ENCODE results near the gene CDK10.

GRCh38 chr16:89690392-89690901, 4.0 kb downstream of the CDK10 start:
- TF ChIP-seq CTCF (IDR thresholded peaks at IDR 0.05) (no peak), POLR2A (IDR thresholded peaks at IDR 0.05) (no peak)
